HEK293T (cell line): Measurements from ENCODE around the gene TPX2.

Source experiments
- ARNT ChIP-seq: fragments of 450-650 bp; IDR thresholded peaks from 2 replicates; pipeline ENCODE4 v1.6.1; 2017; ENCODE audit warnings: mild to moderate bottlenecking
- ELF4 ChIP-seq: fragments of 450-650 bp; IDR thresholded peaks from 2 replicates; pipeline ENCODE4 v1.6.1; 2017; ENCODE audit warnings: antibody characterized with exemption
- FOXA1 ChIP-seq: fragments of 450-650 bp; IDR thresholded peaks from 2 replicates; pipeline ENCODE4 v1.6.1; 2016; ENCODE audit warnings: mild to moderate bottlenecking
- L3MBTL2 ChIP-seq: fragments of 450-650 bp; conservative IDR thresholded peaks from 2 replicates; pipeline ENCODE4 v1.6.1; 2016; ENCODE audit warnings: mild to moderate bottlenecking
- SP1 ChIP-seq: fragments of 450-650 bp; IDR thresholded peaks from 2 replicates; pipeline ENCODE4 v1.6.1; 2017
- SUZ12 ChIP-seq: fragments of 450-650 bp; IDR thresholded peaks from 2 replicates; pipeline ENCODE4 v1.6.1; 2016; ENCODE audit warnings: mild to moderate bottlenecking
- TARDBP ChIP-seq: fragments of 450-650 bp; IDR thresholded peaks from 2 replicates; pipeline ENCODE4 v1.6.1; 2016
- ZNF384 ChIP-seq: fragments of 450-650 bp; IDR thresholded peaks from 2 replicates; pipeline ENCODE4 v1.6.1; 2016
- TF ChIP-seq, protein P1 (sequence below): fragments of 450-650 bp; IDR thresholded peaks from 2 replicates; pipeline ENCODE4 v1.6.1; 2016

GRCh38 chr20:31846793-31847138 lies 107.7 kb downstream of the TPX2 start:
- TF ChIP-seq SP1 = no peak
- no peak for TF ChIP-seq ARNT
- TF ChIP-seq TARDBP = no peak
- TF ChIP-seq, protein P1, sequence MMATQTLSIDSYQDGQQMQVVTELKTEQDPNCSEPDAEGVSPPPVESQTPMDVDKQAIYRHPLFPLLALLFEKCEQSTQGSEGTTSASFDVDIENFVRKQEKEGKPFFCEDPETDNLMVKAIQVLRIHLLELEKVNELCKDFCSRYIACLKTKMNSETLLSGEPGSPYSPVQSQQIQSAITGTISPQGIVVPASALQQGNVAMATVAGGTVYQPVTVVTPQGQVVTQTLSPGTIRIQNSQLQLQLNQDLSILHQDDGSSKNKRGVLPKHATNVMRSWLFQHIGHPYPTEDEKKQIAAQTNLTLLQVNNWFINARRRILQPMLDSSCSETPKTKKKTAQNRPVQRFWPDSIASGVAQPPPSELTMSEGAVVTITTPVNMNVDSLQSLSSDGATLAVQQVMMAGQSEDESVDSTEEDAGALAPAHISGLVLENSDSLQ = no peak
- no peak for TF ChIP-seq ELF4
- no peak for TF ChIP-seq L3MBTL2
- no peak for TF ChIP-seq FOXA1
- no peak for TF ChIP-seq SUZ12
- TF ChIP-seq ZNF384 = no peak
